Suppressor macrophage treated with lipopolysaccharide for 1 hour (primary cell): ENCODE data around the gene DDX55.

Experiments used
- DNase-seq, 3 donors: peaks; one replicate each; pipeline ENCODE4 v3.0.0-alpha.2; 2020 to 2022

Gene DDX55

GRCh38 chr12:123614531-123614930 is 12.6 kb downstream of the DDX55 start:
- no peak for DNase-seq

- no peak for DNase-seq
Observed at GRCh38 chr12:123617144-123617543, 15.2 kb downstream of the DDX55 start.

- DNase-seq, result no peak
Observed at GRCh38 chr12:123617580-123617979, 15.7 kb downstream of the DDX55 start.

- DNase-seq, result no peak
Observed at GRCh38 chr12:123621101-123621500, 19.2 kb downstream of the DDX55 start.

GRCh38 chr12:123621619-123622530 is 20.0 kb downstream of the DDX55 start:
- no peak for DNase-seq

- DNase-seq, result peak; percentile 97 to 98 (median 98)
Observed at GRCh38 chr12:123633379-123634141, 31.7 kb downstream of the DDX55 start, which contains the start of the genes EIF2B1 and GTF2H3. Gene EIF2B1 (minus strand): TSS chr12:123633686. CDS start chr12:123633557, 129 bp downstream. Gene GTF2H3 (plus strand): TSS chr12:123633829. CDS start chr12:123633860, 31 bp downstream.

GRCh38 chr12:123634142-123634561 is 32.3 kb downstream of the DDX55 start:
- no peak for DNase-seq

- no peak for DNase-seq
Observed at GRCh38 chr12:123643911-123644310, 42.0 kb downstream of the DDX55 start.

- no peak for DNase-seq
Observed at GRCh38 chr12:123645380-123645779, 43.5 kb downstream of the DDX55 start.

GRCh38 chr12:123645878-123646277 is 44.0 kb downstream of the DDX55 start:
- DNase-seq, result no peak

- no peak for DNase-seq
Observed at GRCh38 chr12:123648401-123648800, 46.5 kb downstream of the DDX55 start.

- no peak for DNase-seq
Observed at GRCh38 chr12:123654129-123654701, 52.3 kb downstream of the DDX55 start.

- DNase-seq, result no peak
Observed at GRCh38 chr12:123655420-123655819, 53.5 kb downstream of the DDX55 start.

- DNase-seq, result no peak
Observed at GRCh38 chr12:123656392-123656791, 54.5 kb downstream of the DDX55 start.

- no peak for DNase-seq
Observed at GRCh38 chr12:123657211-123657610, 55.3 kb downstream of the DDX55 start.

- DNase-seq, result peak; percentile 87 to 95 (median 95)
Observed at GRCh38 chr12:123659996-123660727, 58.3 kb downstream of the DDX55 start.

GRCh38 chr12:123667771-123668170 is 65.9 kb downstream of the DDX55 start:
- DNase-seq, result no peak
